GM12891 (cell line): ENCODE results near the gene NCKAP5.

Experiments used
- DNase-seq: peaks from one replicate; pipeline ENCODE4 v3.0.0; 2011; ENCODE audit warnings: low spot score; ENCODE audit not compliant: insufficient read length
- FAIRE-seq: peaks from 2 replicates; lab custom pipeline; 2011; peaks lifted over from hg19 to GRCh38; lab: Jason Lieb, UNC
- PAX5 ChIP-seq: IDR thresholded peaks from 2 replicates; pipeline ENCODE4 v1.6.1; 2011; ENCODE audit warnings: low read length, moderate library complexity, mild to moderate bottlenecking; ENCODE audit not compliant: insufficient read depth, severe bottlenecking
- POLR2A ChIP-seq: IDR thresholded peaks from 2 replicates; pipeline ENCODE4 v1.6.1; 2011; ENCODE audit warnings: low read depth, low read length, control low read depth
- POLR2AphosphoS5 ChIP-seq: IDR thresholded peaks from 2 replicates; pipeline ENCODE4 v1.6.1; 2011; ENCODE audit warnings: low read depth, low read length, control low read depth
- POU2F2 ChIP-seq: IDR thresholded peaks from 2 replicates; pipeline ENCODE4 v1.6.1; 2011; ENCODE audit warnings: low read depth, mild to moderate bottlenecking, control low read depth, low read length, moderate library complexity
- SPI1 ChIP-seq: IDR thresholded peaks from 2 replicates; pipeline ENCODE4 v1.6.1; 2011; ENCODE audit warnings: low read depth, low read length, control low read depth
- TAF1 ChIP-seq: IDR thresholded peaks from 2 replicates; pipeline ENCODE4 v1.6.1; 2011; ENCODE audit warnings: low read depth, low read length, control low read depth

NCKAP5 gene

GRCh38 chr2:133345638-133346037, 222.6 kb downstream of the NCKAP5 start:
- FAIRE-seq (no peak), DNase-seq (no peak)
- TF ChIP-seq POU2F2 (no peak), POLR2AphosphoS5 (no peak), TAF1 (no peak), POLR2A (no peak), SPI1 (no peak), PAX5 (no peak)

GRCh38 chr2:133344849-133345248, 223.4 kb downstream of the NCKAP5 start:
- FAIRE-seq (no peak), DNase-seq (no peak)
- TF ChIP-seq TAF1 (no peak), POLR2AphosphoS5 (no peak), SPI1 (no peak), POU2F2 (no peak), POLR2A (no peak), PAX5 (no peak)

GRCh38 chr2:133343018-133343352, 225.3 kb downstream of the NCKAP5 start:
- TF ChIP-seq SPI1 = no peak
- DNase-seq (no peak), FAIRE-seq (no peak)

- TF ChIP-seq TAF1 (no peak), POU2F2 (no peak), POLR2AphosphoS5 (no peak), PAX5 (no peak), POLR2A (no peak), SPI1 (no peak)
- FAIRE-seq (no peak), DNase-seq (no peak)
Measured at GRCh38 chr2:133342286-133343017, 225.8 kb downstream of the NCKAP5 start.

GRCh38 chr2:133341575-133341974, 226.7 kb downstream of the NCKAP5 start:
- TF ChIP-seq SPI1 (no peak), POU2F2 (no peak), PAX5 (no peak), TAF1 (no peak), POLR2A (no peak), POLR2AphosphoS5 (no peak)
- no peak for FAIRE-seq
- DNase-seq = no peak

- FAIRE-seq (no peak), DNase-seq (no peak)
- no peak for TF ChIP-seq PAX5
- TF ChIP-seq POU2F2 = no peak
- no peak for TF ChIP-seq POLR2A
- TF ChIP-seq POLR2AphosphoS5 = no peak
- no peak for TF ChIP-seq SPI1
- no peak for TF ChIP-seq TAF1
Measured at GRCh38 chr2:133338224-133338623, 230.0 kb downstream of the NCKAP5 start.

GRCh38 chr2:133334923-133335322, 233.3 kb downstream of the NCKAP5 start:
- FAIRE-seq (no peak), DNase-seq (no peak)
- TF ChIP-seq PAX5 (no peak), TAF1 (no peak), POU2F2 (no peak), SPI1 (no peak), POLR2A (no peak), POLR2AphosphoS5 (no peak)

- FAIRE-seq = no peak
- TF ChIP-seq SPI1 (no peak), PAX5 (no peak), TAF1 (no peak), POLR2A (no peak), POU2F2 (no peak), POLR2AphosphoS5 (no peak)
- no peak for DNase-seq
Measured at GRCh38 chr2:133333181-133333580, 235.1 kb downstream of the NCKAP5 start.

- DNase-seq (no peak), FAIRE-seq (no peak)
- TF ChIP-seq TAF1 (no peak), PAX5 (no peak), POLR2A (no peak), SPI1 (no peak), POLR2AphosphoS5 (no peak)
Measured at GRCh38 chr2:133331436-133331835, 236.8 kb downstream of the NCKAP5 start.

GRCh38 chr2:133326652-133327397, 241.4 kb downstream of the NCKAP5 start:
- FAIRE-seq = no peak
- no peak for DNase-seq
- TF ChIP-seq PAX5 = no peak
- no peak for TF ChIP-seq TAF1
- TF ChIP-seq SPI1 = no peak
- no peak for TF ChIP-seq POLR2AphosphoS5
- TF ChIP-seq POU2F2 = no peak
- TF ChIP-seq POLR2A = no peak
